Type B pancreatic cell (in vitro differentiated cells): ENCODE data around the gene ACOXL. TPM values are rescaled to one million over a fixed set of nuclear protein-coding genes. Genes with fewer than 3 reads are reported as not detected.

Experiments used
- DNase-seq: peaks from one replicate; pipeline ENCODE4 v3.0.0; 2021; ENCODE audit warnings: mixed read lengths; ENCODE audit not compliant: unreplicated experiment; ENCODE audit errors: extremely low spot score
- H3K27ac Mint-ChIP-seq: 2 replicates; pipeline ENCODE4 v1.8.0; 2021; ENCODE audit warnings: mild to moderate bottlenecking, mixed read lengths
- H3K27me3 Mint-ChIP-seq: 2 replicates; pipeline ENCODE4 v1.8.0; 2021; ENCODE audit warnings: mixed read lengths
- H3K36me3 Mint-ChIP-seq: 2 replicates; pipeline ENCODE4 v1.8.0; 2021; ENCODE audit warnings: mixed read lengths
- H3K4me1 Mint-ChIP-seq: one replicate; pipeline ENCODE4 v1.8.0; 2021; ENCODE audit warnings: mixed read lengths; ENCODE audit not compliant: unreplicated experiment
- H3K4me3 Mint-ChIP-seq: 2 replicates; pipeline ENCODE4 v1.8.0; 2021; ENCODE audit warnings: mild to moderate bottlenecking, mixed read lengths
- H3K9me3 Mint-ChIP-seq: 2 replicates; pipeline ENCODE4 v1.8.0; 2021; ENCODE audit warnings: mixed read lengths
- CTCF ChIP-seq: fragments of 200-600 bp; sonication (generic); conservative IDR thresholded peaks from 2 replicates; pipeline ENCODE4 v1.5.0; 2021; ENCODE audit warnings: antibody characterized with exemption, mild to moderate bottlenecking
- total RNA-seq: library from RNA; stranded (reverse); gene quantifications from 2 replicates; pipeline ENCODE4 v1.2.1, GENCODE V29; 2021; ENCODE audit warnings: low replicate concordance

Gene ACOXL
- total RNA-seq, 1 donor from 2014 or later, result 1.4 TPM

- Mint-ChIP-seq H3K27ac (no peak overlapping the region), H3K9me3 (peaks cover 6% of the 10 kb centered on the region), H3K36me3 (peaks cover 7% of the 10 kb centered on the region), H3K4me3 (no peak overlapping the region), H3K27me3 (peaks cover 49% of the 10 kb centered on the region), H3K4me1 (no peaks in the 10 kb centered on the region)
- no peak for DNase-seq
- TF ChIP-seq CTCF, result no peak
These were observed 6.1 kb upstream of the ACOXL start for GRCh38 chr2:110726285-110726684.

- TF ChIP-seq CTCF, result no peak
- Mint-ChIP-seq H3K9me3 (peaks cover 9% of the 10 kb centered on the region), H3K27me3 (peaks cover 59% of the 10 kb centered on the region), H3K4me1 (peaks cover 3% of the 10 kb centered on the region), H3K36me3 (peaks cover 7% of the 10 kb centered on the region), H3K4me3 (no peak overlapping the region), H3K27ac (no peak overlapping the region)
- no peak for DNase-seq
These were observed 4.5 kb upstream of the ACOXL start for GRCh38 chr2:110727923-110728322.

GRCh38 chr2:110729106-110729505, 3.3 kb upstream of the ACOXL start:
- peaks cover 12% of the 10 kb centered on the region for H3K4me1 Mint-ChIP-seq
- no peak for TF ChIP-seq CTCF
- H3K27me3 Mint-ChIP-seq, result peaks cover 64% of the 10 kb centered on the region
- DNase-seq, result no peak
- no peak overlapping the region for H3K27ac Mint-ChIP-seq
- H3K4me3 Mint-ChIP-seq, result no peak overlapping the region
- H3K36me3 Mint-ChIP-seq, result peaks cover 7% of the 10 kb centered on the region
- peaks cover 9% of the 10 kb centered on the region for H3K9me3 Mint-ChIP-seq

GRCh38 chr2:110731064-110731463, 1.3 kb upstream of the ACOXL start:
- Mint-ChIP-seq H3K9me3 (peaks cover 11% of the 10 kb centered on the region), H3K4me3 (peak overlapping the region; percentile 85), H3K36me3 (peaks cover 9% of the 10 kb centered on the region), H3K27me3 (peaks cover 77% of the 10 kb centered on the region), H3K27ac (no peak overlapping the region), H3K4me1 (peaks cover 12% of the 10 kb centered on the region)
- DNase-seq, result no peak
- TF ChIP-seq CTCF, result no peak

- H3K9me3 Mint-ChIP-seq, result peaks cover 32% of the 10 kb centered on the region
- peaks cover 17% of the 10 kb centered on the region for H3K36me3 Mint-ChIP-seq
- TF ChIP-seq CTCF, result no peak
- peaks cover 12% of the 10 kb centered on the region for H3K4me1 Mint-ChIP-seq
- DNase-seq, result no peak
- H3K4me3 Mint-ChIP-seq, result no peak overlapping the region
- peaks cover 74% of the 10 kb centered on the region for H3K27me3 Mint-ChIP-seq
- peak overlapping the region; percentile 6 for H3K27ac Mint-ChIP-seq
These were observed 3.0 kb downstream of the ACOXL start for GRCh38 chr2:110735366-110735765.

GRCh38 chr2:110737783-110738182, 5.4 kb downstream of the ACOXL start:
- H3K27ac Mint-ChIP-seq, result no peak overlapping the region
- H3K4me3 Mint-ChIP-seq, result no peak overlapping the region
- peaks cover 58% of the 10 kb centered on the region for H3K27me3 Mint-ChIP-seq
- no peak for DNase-seq
- H3K9me3 Mint-ChIP-seq, result peaks cover 22% of the 10 kb centered on the region
- TF ChIP-seq CTCF, result no peak
- peaks cover 9% of the 10 kb centered on the region for H3K4me1 Mint-ChIP-seq
- H3K36me3 Mint-ChIP-seq, result peaks cover 9% of the 10 kb centered on the region
